H9 (cell line): ENCODE results near the gene RUSF1. TPM values are rescaled to one million over a fixed set of nuclear protein-coding genes. Genes with fewer than 3 reads are reported as not detected.
A peak's percentile ranks its signal among the peaks of the same experiment; 100 is the strongest.

ENCODE experiments used
- DNase-seq: peaks from one replicate; pipeline ENCODE4 v3.0.0-alpha.2; 2017
- H2AFZ ChIP-seq: one replicate; pipeline ENCODE4 v1.6.1; 2013; ENCODE audit warnings: mild to moderate bottlenecking, low read length, control low read depth, moderate library complexity
- H2AK5ac ChIP-seq: 2 replicates; pipeline ENCODE4 v1.6.1; 2013; ENCODE audit warnings: low read length, control low read depth, mixed read lengths; ENCODE audit not compliant: insufficient read length
- H2BK120ac ChIP-seq: one replicate; pipeline ENCODE4 v1.6.1; 2013; ENCODE audit warnings: low read depth, mild to moderate bottlenecking, low read length, control low read depth, inconsistent platforms; ENCODE audit not compliant: poor library complexity, severe bottlenecking
- H2BK12ac ChIP-seq: 2 replicates; pipeline ENCODE4 v1.6.1; 2013; ENCODE audit warnings: low read length, control low read depth, mixed read lengths, low read depth; ENCODE audit not compliant: insufficient read length
- H2BK15ac ChIP-seq: 2 replicates; pipeline ENCODE4 v1.6.1; 2013; ENCODE audit warnings: low read depth, low read length, control low read depth
- H2BK20ac ChIP-seq: one replicate; pipeline ENCODE4 v1.6.1; 2013; ENCODE audit warnings: low read depth, mild to moderate bottlenecking, low read length, control low read depth, inconsistent platforms; ENCODE audit not compliant: poor library complexity, severe bottlenecking
- H2BK5ac ChIP-seq: 2 replicates; pipeline ENCODE4 v1.6.1; 2013; ENCODE audit warnings: low read length, control low read depth, mixed read lengths; ENCODE audit not compliant: insufficient read length
- H3K14ac ChIP-seq: 2 replicates; pipeline ENCODE4 v1.6.1; 2013; ENCODE audit warnings: low read length, control low read depth; ENCODE audit not compliant: insufficient read depth
- H3K18ac ChIP-seq: 2 replicates; pipeline ENCODE4 v1.6.1; 2013; ENCODE audit warnings: low read depth, mild to moderate bottlenecking, mixed read lengths, low read length, control low read depth; ENCODE audit not compliant: insufficient read length
- H3K23ac ChIP-seq: 2 replicates; pipeline ENCODE4 v1.6.1; 2013; ENCODE audit warnings: low read length, control low read depth, mixed read lengths, low read depth; ENCODE audit not compliant: insufficient read length
- H3K23me2 ChIP-seq: 2 replicates; pipeline ENCODE4 v1.6.1; 2013; ENCODE audit warnings: low read depth, mild to moderate bottlenecking, mixed read lengths, low read length, control low read depth; ENCODE audit not compliant: insufficient read length, poor library complexity, severe bottlenecking
- H3K27ac ChIP-seq: 2 replicates; pipeline ENCODE4 v1.5.1; 2013; ENCODE audit warnings: low read length, control low read depth, mixed read lengths, low read depth; ENCODE audit not compliant: insufficient read length
- H3K27me3 ChIP-seq: 2 replicates; pipeline ENCODE4 v1.6.1; 2013; ENCODE audit warnings: low read length, control low read depth, inconsistent platforms; ENCODE audit not compliant: insufficient read depth
- H3K4ac ChIP-seq: 2 replicates; pipeline ENCODE4 v1.6.1; 2013; ENCODE audit warnings: low read depth, mild to moderate bottlenecking, control low read depth, inconsistent platforms, low read length, moderate library complexity
- H3K4me1 ChIP-seq: 2 replicates; pipeline ENCODE4 v1.6.1; 2013; ENCODE audit warnings: low read length, control low read depth, inconsistent platforms; ENCODE audit not compliant: insufficient read depth
- H3K4me2 ChIP-seq: 2 replicates; pipeline ENCODE4 v1.6.1; 2013; ENCODE audit warnings: low read length, control low read depth, mixed read lengths; ENCODE audit not compliant: insufficient read length, insufficient read depth
- H3K56ac ChIP-seq: 2 replicates; pipeline ENCODE4 v1.6.1; 2013; ENCODE audit warnings: low read depth, mild to moderate bottlenecking, mixed read lengths, low read length, control low read depth; ENCODE audit not compliant: insufficient read length
- H3K79me1 ChIP-seq: 2 replicates; pipeline ENCODE4 v1.6.1; 2013; ENCODE audit warnings: low read depth, mild to moderate bottlenecking, moderate library complexity, low read length, control low read depth, inconsistent platforms; ENCODE audit not compliant: insufficient read depth, poor library complexity, severe bottlenecking
- H3K79me2 ChIP-seq: 2 replicates; pipeline ENCODE4 v1.6.1; 2013; ENCODE audit warnings: low read length, control low read depth, inconsistent platforms; ENCODE audit not compliant: insufficient read depth
- H3K9ac ChIP-seq: 2 replicates; pipeline ENCODE4 v1.6.1; 2013; ENCODE audit warnings: low read length, control low read depth, mixed read lengths; ENCODE audit not compliant: insufficient read length; ENCODE audit errors: extremely low read depth
- H3K9me3 ChIP-seq: one replicate; pipeline ENCODE4 v1.6.1; 2013; ENCODE audit warnings: low read depth, low read length, inconsistent platforms; ENCODE audit not compliant: control insufficient read depth
- H3T11ph ChIP-seq: one replicate; pipeline ENCODE4 v1.6.1; 2013; ENCODE audit warnings: mild to moderate bottlenecking, low read length, control low read depth, inconsistent platforms
- H4K20me1 ChIP-seq: one replicate; pipeline ENCODE4 v1.6.1; 2013; ENCODE audit not compliant: control insufficient read depth, insufficient read length, insufficient read depth
- H4K5ac ChIP-seq: 2 replicates; pipeline ENCODE4 v1.6.1; 2013; ENCODE audit warnings: low read depth, mild to moderate bottlenecking, mixed read lengths, low read length, control low read depth; ENCODE audit not compliant: insufficient read length
- H4K8ac ChIP-seq: replicated peaks from 2 replicates; pipeline ENCODE4 v1.6.1; 2013; ENCODE audit warnings: low read length, control low read depth, mixed read lengths, low read depth; ENCODE audit not compliant: insufficient read length
- H4K91ac ChIP-seq: 2 replicates; pipeline ENCODE4 v1.6.1; 2013; ENCODE audit warnings: low read depth, mild to moderate bottlenecking, moderate library complexity, mixed read lengths, low read length, control low read depth; ENCODE audit not compliant: insufficient read length
- H3K27ac Mint-ChIP-seq, 3 experiments: 2 replicates in 2 of 3; 3 replicates in 1 of 3; pipeline ENCODE4 v1.8.0; 2020 to 2021; ENCODE audit warnings: mixed read lengths in 3 of 3, mild to moderate bottlenecking in 1 of 3, moderate library complexity in 1 of 3
- H3K27me3 Mint-ChIP-seq: 2 replicates; pipeline ENCODE4 v1.8.0; 2021; ENCODE audit warnings: low read depth, mild to moderate bottlenecking, moderate library complexity, mixed read lengths
- H3K36me3 Mint-ChIP-seq, 3 experiments: 2 replicates in 2 of 3; 3 replicates in 1 of 3; pipeline ENCODE4 v1.8.0; 2020 to 2021; ENCODE audit warnings: low read depth in 3 of 3, mixed read lengths in 3 of 3; ENCODE audit not compliant: insufficient read depth in 1 of 3
- H3K4me1 Mint-ChIP-seq, 2 experiments: 2 replicates each; pipeline ENCODE4 v1.8.0; 2020; ENCODE audit warnings: mixed read lengths in 2 of 2
- H3K4me3 Mint-ChIP-seq, 2 experiments: 2 replicates in 1 of 2; 3 replicates in 1 of 2; pipeline ENCODE4 v1.8.0; 2020 to 2021; ENCODE audit warnings: mild to moderate bottlenecking in 2 of 2, mixed read lengths in 2 of 2, moderate library complexity in 1 of 2
- H3K9me3 Mint-ChIP-seq, 2 experiments: 2 replicates in 1 of 2; 3 replicates in 1 of 2; pipeline ENCODE4 v1.8.0; 2020; ENCODE audit warnings: mild to moderate bottlenecking in 2 of 2, mixed read lengths in 2 of 2, moderate library complexity in 1 of 2
- CTCF ChIP-seq: fragments of 200-600 bp; sonication (generic); conservative IDR thresholded peaks from 3 replicates; pipeline ENCODE4 v1.8.0; 2021; ENCODE audit warnings: antibody characterized with exemption, mild to moderate bottlenecking
- WGBS: extraction: QIAGEN DNeasy Blood & Tissue Kit; methylation state at CpG from one replicate; pipeline ENCODE4 v1.1.7; 2013; ENCODE audit warnings: missing lambda C conversion rate, low lambda C conversion rate, mixed read lengths; ENCODE audit not compliant: insufficient read length; ENCODE audit errors: extremely low coverage; 5-methylcytosine and 5-hydroxymethylcytosine counted together
- total RNA-seq: library from RNA; stranded (reverse); gene quantifications from 2 replicates; pipeline ENCODE4 v1.2.1, GENCODE V29; 2021

Gene RUSF1
- total RNA-seq, 1 experiment from 2014 or later, result 33.4 TPM

GRCh38 chr16:31537362-31538242 lies 29.4 kb upstream of the RUSF1 start:
- peaks cover 46 to 49% of the 10 kb centered on the region in 2 experiments for H3K9me3 Mint-ChIP-seq
- Histone ChIP-seq H4K8ac (no peak overlapping the region), H2BK120ac (no peak overlapping the region), H3K79me1 (no peaks in the 10 kb centered on the region), H3K4ac (no peak overlapping the region), H3K27ac (no peak overlapping the region), H3K27me3 (no peaks in the 10 kb centered on the region), H4K20me1 (no peaks in the 10 kb centered on the region), H3K4me1 (no peaks in the 10 kb centered on the region), H3T11ph (no peak overlapping the region), H4K91ac (no peak overlapping the region), H2BK5ac (no peak overlapping the region), H4K5ac (no peak overlapping the region), H3K56ac (no peak overlapping the region), H3K23ac (no peak overlapping the region), H3K14ac (no peak overlapping the region; the same call in 1 of the 2 replicates), H3K9ac (no peak overlapping the region), H2BK20ac (no peak overlapping the region), H3K4me2 (no peak overlapping the region), H3K18ac (no peak overlapping the region), H3K9me3 (peaks cover 5% of the 10 kb centered on the region), H3K79me2 (no peaks in the 10 kb centered on the region), H3K23me2 (peaks cover 9% of the 10 kb centered on the region), H2BK15ac (no peak overlapping the region), H2AK5ac (no peak overlapping the region), H2BK12ac (no peak overlapping the region), H2AFZ (no peak overlapping the region)
- peak; percentile 34 for DNase-seq
- TF ChIP-seq CTCF, result no peak
- H3K36me3 Mint-ChIP-seq, result peaks cover 3 to 19% (median 12%) of the 10 kb centered on the region in 3 experiments
- WGBS, result no CpG with 5 or more reads among the region's 57 CpGs
- peaks cover 9% of the 10 kb centered on the region for H3K27me3 Mint-ChIP-seq
- H3K4me3 Mint-ChIP-seq, result peak overlapping the region in 1 of 2 experiments; percentile 44; a peak in 2 of 5 replicates
- no peaks in the 10 kb centered on the region for H3K4me1 Mint-ChIP-seq
- no peak overlapping the region for H3K27ac Mint-ChIP-seq
